OCI-M2 (cell line): ENCODE measurements around the gene ABCC3.

Experiments used
- DNase-seq: peaks from one replicate; lab custom pipeline; 2025; ENCODE audit not compliant: unreplicated experiment; lab: John Stamatoyannopoulos, UW

ABCC3 gene, protein sequence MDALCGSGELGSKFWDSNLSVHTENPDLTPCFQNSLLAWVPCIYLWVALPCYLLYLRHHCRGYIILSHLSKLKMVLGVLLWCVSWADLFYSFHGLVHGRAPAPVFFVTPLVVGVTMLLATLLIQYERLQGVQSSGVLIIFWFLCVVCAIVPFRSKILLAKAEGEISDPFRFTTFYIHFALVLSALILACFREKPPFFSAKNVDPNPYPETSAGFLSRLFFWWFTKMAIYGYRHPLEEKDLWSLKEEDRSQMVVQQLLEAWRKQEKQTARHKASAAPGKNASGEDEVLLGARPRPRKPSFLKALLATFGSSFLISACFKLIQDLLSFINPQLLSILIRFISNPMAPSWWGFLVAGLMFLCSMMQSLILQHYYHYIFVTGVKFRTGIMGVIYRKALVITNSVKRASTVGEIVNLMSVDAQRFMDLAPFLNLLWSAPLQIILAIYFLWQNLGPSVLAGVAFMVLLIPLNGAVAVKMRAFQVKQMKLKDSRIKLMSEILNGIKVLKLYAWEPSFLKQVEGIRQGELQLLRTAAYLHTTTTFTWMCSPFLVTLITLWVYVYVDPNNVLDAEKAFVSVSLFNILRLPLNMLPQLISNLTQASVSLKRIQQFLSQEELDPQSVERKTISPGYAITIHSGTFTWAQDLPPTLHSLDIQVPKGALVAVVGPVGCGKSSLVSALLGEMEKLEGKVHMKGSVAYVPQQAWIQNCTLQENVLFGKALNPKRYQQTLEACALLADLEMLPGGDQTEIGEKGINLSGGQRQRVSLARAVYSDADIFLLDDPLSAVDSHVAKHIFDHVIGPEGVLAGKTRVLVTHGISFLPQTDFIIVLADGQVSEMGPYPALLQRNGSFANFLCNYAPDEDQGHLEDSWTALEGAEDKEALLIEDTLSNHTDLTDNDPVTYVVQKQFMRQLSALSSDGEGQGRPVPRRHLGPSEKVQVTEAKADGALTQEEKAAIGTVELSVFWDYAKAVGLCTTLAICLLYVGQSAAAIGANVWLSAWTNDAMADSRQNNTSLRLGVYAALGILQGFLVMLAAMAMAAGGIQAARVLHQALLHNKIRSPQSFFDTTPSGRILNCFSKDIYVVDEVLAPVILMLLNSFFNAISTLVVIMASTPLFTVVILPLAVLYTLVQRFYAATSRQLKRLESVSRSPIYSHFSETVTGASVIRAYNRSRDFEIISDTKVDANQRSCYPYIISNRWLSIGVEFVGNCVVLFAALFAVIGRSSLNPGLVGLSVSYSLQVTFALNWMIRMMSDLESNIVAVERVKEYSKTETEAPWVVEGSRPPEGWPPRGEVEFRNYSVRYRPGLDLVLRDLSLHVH (N-terminal part only)

GRCh38 chr17:50634224-50634914, at the start of gene ABCC3:
TSS of gene ABCC3 (plus strand) at chr17:50634881. CDS start at chr17:50634937, 56 bp downstream.
- no peak for DNase-seq

DNA sequence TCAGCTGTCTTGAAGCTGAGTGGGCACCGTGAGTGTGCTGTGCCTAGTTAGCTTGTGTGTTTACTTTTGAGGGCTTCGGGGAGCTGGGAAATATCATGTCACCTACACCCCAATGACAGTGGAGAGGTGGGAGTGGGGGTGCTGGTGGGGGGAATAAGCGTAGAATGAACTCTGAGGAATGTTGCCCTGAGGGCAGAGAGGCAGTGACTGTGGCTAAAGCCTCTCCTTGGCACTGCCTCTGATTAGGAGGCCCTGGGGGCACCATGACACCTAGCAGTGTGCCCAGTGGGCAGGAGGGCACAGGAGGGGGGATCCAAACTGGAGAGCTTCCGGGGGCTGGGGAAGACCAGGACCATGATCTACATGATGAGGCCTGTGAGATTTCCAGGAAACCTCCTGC, 49.3 kb upstream of the ABCC3 start:
- no peak for DNase-seq

DNA sequence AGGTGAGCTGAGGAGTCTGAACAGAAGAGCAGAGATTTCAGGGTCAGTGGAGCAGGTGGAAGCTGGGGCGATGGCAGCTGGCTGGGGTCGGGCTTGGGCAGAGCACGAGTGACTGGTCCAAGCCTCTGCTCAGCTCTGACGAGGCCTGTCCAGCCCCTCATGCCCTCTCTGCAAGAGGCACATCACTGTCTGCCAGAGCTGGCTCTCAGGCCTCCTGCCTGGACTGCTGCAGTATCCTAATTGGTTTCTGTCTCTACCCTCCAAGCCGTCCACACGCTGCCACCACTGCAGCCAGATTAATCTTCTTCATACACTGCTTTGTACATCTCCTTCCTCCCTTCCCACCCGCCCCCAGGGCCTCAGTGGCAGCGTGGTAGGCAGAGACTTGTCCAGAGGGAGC, 48.8 kb upstream of the ABCC3 start:
- no peak for DNase-seq

- DNase-seq = no peak
Observed at GRCh38 chr17:50586421-50587247, 48.0 kb upstream of the ABCC3 start.

DNA sequence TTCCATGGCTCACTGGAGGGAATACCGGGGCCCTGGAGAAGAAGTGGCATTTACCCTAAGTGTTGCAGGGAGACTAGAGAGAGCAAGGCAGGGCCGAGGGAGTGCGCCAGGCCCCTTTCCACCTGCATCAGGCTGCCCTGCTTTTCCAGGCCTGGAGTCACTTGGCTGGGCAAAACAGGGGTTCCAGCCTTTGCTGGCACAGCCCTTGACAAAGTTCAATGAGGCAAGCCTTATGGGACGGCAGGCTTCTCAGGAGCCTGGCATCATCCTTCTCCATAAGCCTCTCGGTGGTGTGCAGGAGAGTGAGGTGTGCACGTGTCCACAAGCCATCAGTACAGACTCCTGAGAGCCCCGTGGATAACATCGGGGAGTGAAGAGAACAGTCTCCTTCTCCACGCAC, 47.1 kb upstream of the ABCC3 start:
- DNase-seq = no peak

- no peak for DNase-seq
Observed at GRCh38 chr17:50588391-50589049, 46.2 kb upstream of the ABCC3 start.

GRCh38 chr17:50589095-50589705, 45.5 kb upstream of the ABCC3 start:
- no peak for DNase-seq

GRCh38 chr17:50590946-50591737, 43.5 kb upstream of the ABCC3 start:
- no peak for DNase-seq

- DNase-seq = no peak
Observed at GRCh38 chr17:50593321-50593720, 41.4 kb upstream of the ABCC3 start.

DNA sequence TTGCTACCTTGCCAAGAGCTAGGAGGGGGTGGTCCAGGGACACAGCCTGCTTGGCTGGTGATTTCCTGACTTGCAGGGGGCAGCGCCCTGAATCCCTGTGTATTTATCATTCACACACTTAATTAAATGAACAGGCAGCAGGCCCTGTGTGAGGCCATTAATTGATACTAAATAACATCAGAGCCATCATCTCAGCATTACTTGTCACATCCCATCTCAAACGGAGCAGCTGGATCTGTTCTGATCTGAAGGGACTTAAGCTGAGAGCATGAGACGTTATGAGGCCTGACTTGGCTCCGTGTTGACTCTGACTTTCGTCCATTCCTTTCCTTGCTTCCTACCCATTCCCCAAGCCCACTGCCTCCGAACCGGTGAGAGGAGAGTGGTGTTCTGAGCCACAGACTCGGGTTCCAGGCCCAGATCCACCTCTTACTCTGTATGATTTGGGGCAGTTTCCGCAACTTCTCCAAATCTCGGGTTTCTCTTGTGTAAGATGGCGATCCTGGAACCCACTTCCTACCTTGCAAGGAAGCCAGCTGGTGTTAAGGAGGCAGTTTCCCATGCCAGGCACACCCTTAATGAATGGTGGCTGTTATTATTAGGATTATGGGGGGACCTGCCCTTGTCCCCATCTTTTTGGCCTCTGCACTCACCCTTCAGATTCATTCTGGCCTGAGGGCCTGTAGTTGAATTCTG, 40.4 kb upstream of the ABCC3 start:
- no peak for DNase-seq

DNA sequence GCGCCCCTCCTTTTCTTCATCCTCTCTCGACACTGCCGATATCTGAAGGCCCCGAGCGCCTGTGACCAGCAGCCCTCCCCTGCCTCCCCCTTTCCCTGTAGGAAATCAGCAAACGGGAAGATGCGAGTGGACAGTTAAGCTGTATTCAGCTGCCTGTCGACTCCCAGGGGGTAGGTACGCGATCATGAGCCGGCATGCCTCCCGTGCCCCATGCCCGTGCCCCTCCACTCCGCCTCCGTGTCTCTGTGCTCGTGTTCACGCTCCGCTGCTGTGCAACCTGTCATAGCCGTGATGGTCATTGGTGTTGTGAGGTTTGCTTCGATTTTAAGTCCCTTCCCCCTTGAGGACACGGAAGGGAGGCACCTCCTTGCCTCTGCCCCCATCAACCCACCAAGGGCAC, 39.8 kb upstream of the ABCC3 start:
- DNase-seq = no peak

- no peak for DNase-seq
Observed at GRCh38 chr17:50596191-50597037, 38.3 kb upstream of the ABCC3 start.

DNA sequence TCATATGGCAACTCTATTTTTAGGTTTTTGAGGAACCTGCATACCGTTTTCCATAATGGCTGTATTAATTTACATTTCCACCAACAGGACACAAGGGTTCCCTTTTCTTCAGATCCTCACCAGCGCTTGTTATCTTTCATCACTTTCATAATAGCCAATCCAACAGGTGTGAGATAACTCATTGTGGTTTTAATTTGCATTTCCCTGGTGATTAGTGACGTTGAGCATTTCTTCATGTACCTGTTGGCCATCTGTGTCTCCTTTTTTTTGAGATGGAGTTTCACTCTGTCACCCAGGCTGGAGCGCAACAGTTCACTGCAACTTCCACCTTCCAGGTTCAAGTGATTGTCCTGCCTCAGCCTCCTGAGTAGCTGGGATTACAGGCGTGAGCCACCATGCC, 36.2 kb upstream of the ABCC3 start:
- DNase-seq = no peak

DNA sequence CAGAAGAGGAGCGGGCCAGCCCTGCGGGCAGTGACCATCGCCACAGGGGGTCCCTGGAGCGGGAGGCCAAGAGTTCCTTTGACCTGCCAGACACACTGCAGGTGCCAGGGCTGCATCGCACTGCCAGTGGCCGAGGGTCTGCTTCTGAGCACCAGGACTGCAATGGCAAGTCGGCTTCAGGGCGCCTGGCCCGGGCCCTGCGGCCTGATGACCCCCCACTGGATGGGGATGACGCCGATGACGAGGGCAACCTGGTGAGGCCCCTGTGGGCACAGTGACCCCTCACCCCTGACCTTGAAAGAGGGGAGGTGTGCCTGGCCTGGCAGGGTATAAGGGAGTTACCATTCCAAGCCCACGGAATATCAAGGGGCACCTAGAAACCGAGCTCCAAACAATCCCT, 35.1 kb upstream of the ABCC3 start:
- no peak for DNase-seq

GRCh38 chr17:50601823-50602375, 32.8 kb upstream of the ABCC3 start:
- no peak for DNase-seq

DNA sequence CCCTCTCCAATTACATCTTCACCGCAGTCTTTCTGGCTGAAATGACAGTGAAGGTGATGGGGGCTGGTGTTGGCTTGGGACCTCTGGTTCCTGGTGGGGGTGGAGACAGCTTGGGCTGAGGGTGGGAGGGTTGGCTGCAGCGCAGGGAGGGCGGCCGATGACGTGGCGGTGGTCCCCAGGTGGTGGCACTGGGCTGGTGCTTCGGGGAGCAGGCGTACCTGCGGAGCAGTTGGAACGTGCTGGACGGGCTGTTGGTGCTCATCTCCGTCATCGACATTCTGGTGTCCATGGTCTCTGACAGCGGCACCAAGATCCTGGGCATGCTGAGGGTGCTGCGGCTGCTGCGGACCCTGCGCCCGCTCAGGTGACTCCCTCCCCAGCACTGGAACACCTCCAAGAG, 31.8 kb upstream of the ABCC3 start:
- no peak for DNase-seq
